Fibroblast of gingiva (primary cell): ENCODE results near the gene PSPN.
A peak's percentile ranks its signal among the peaks of the same experiment; 100 is the strongest.

Experiments used
- DNase-seq: peaks from one replicate; pipeline ENCODE4 v3.0.0-alpha.2; 2011; ENCODE audit warnings: low read depth

Gene PSPN, protein sequence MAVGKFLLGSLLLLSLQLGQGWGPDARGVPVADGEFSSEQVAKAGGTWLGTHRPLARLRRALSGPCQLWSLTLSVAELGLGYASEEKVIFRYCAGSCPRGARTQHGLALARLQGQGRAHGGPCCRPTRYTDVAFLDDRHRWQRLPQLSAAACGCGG

DNA sequence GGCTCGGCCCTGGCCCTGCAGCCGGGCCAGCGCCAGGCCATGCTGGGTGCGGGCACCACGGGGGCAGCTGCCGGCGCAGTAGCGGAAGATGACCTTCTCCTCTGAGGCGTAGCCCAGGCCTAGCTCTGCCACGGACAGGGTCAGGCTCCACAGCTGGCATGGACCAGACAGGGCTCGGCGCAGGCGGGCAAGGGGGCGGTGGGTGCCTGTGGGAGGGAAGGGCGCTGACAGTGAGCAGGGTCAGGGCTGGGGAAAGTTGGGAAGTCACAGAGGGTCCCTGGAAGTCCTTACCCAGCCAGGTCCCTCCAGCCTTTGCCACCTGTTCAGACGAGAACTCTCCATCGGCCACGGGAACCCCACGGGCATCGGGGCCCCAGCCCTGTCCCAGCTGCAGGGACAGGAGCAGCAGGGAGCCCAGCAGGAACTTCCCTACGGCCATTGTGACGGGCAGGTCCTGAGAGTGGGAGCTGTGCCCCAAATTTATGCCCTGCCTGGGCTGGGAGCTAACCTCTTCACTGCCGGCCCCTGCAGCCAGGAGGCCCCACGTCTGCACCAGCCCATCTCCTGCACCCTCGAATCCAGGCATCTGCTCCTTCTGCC, at the start of gene PSPN:
TSS of gene PSPN (minus strand) at position 523 of the 600 bp plus-strand sequence. CDS start at position 439, 84 bp downstream.
- no peak for DNase-seq

DNA sequence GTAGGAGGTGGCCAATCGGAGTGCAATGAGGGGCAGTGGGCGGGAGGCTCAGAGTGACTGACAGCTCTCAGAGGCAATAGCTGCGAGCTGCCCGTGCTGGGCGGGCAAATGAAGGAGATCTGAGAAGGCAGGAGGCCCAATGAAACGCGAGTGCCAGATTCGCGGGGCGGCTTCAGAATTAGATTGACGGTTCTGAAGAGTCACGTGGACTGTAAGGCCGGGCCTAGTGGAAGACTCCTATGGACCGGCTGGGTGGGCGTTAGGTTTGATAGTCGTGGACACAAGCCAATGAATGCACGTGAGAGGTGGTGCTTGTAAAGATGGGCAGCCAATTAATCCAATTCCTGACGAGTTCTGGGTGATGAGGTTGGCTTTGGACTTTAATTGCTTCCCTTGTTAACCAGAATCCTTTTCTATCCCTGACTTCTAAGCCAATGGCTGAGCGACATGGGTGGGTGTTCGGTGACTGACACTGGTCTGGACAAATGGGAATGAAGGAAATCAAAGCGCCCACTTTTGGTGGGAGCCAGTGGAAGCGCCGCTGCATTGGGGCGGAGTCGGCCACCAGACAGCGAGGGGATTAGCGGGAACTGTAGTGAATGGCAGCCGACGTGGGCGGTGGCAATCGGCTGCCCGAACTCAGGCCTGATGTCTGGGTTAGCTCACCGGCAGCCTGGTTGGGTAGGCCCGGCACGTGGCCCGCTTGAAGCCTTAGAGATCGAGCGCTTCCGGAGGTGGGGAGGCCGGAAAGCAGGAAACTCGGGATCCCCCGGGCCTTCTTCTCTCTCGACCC, 49.4 kb upstream of the PSPN start:
- DNase-seq = peak; percentile 100

DNA sequence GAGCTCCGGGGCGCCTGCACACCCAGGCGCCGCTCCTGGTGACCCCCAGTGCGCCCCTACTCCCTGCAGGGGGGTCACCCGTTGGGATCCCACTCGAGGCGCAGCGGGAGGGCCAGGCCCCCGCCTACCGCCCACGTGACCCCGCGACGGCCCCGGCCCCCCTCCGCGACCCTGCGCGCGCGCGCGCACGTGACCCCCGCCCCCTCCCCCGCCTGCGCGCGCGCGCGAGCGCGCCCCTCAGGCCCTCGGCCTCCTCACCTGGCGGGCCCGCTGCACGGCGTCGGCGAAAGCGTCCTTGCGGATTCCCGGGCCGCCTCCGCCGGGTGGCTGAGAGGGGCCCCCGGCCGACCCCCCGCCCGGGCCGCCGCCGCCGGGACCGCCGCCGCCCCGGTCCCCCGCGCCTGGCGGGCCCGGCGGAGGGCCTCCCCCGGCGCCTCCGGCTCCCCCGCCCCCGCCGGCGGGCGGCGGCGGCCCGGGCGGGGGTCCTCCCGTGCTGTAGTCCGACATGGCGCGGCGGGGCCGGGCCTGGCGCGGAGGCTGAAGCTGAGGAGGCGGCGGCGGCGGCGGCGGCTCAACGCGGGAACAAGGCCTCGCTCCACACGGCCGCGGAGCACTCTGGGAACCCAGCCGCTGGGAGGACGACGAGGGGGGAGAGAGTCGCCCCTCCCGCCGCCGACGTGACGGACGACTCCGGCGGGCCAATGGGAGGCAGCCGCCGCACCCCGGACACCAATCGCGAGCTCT, 48.6 kb upstream of the PSPN start, which contains the start of gene KHSRP:
TSS of gene KHSRP (minus strand) at position 617 of the 744 bp plus-strand sequence. CDS start at position 507, 110 bp downstream.
- no peak for DNase-seq

DNA sequence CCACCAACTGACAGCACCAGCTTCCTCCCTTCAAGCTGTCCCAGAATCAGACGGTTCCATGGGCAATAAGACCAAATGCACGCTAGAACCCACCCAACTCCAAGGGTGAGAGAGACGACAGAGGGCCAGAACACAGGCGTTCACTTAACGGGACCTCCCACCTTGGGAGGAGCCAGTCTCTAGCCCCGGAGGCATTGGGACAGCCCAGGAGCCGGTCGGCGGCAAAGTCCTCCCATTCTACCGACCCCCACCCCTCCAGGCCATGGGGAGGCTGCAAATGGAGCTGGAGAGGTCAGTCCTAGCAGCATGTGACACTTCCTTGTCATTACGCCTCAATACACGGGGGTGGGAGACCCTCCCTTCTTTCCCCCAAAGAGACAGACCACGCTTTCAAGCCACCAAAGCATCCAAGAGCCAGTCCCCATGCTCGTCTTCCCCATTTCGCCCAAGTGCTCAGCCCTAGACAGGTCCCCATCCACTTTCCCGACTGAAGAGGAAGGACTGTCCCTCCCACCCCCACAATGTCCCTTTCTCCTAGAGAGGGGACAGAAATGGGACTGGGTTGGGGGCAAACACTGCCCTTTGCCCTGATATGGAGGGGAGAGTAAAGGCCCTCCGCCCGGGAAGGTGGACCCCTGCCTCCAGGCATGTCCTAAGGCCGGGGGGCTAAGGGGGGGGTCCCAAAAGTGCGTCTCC, 47.9 kb upstream of the PSPN start:
- DNase-seq = peak; percentile 52

DNA sequence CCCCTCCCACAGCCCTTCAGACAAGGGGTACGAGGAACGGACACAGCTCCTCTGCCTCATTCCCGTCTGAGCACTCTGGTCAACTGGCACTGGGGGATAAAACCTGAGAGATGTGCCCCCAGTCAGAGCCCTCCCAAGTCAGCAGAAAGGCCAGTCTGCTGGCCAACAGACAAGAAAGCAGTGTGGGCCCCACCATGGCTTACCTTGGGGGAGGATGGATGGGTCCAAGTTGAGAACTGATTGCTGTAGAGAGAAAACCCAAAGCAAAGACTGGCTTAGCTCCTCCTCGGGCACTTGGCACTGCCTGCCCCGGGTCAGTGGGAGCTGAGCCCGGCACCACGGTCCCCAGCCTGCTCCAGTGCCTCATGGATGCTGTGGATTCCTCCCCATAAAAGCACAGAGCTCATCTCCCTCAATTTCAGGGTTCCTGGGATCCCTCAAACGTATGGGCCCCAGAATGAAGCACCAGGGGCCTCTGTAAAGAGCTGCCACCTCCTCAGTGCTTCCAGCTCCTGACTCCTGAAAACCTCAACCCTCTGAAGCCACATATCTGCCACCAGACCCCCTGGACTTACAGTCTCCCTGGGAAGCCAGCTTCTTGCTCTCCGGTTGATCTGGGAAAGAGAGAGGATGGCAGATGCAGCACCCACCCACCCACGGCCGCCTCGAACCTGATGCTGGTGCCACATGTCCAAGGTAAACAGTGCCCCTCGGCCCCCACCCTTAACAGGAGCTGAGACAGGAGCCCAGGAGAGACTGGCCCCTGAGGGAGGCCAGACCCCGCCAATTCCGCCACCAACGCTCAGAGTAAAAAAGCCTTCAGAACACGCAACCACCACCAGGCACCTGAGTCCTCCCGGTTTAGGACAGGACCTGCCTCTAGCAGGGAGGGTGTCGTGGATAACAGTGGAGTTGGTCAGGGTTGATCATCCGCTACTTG, 45.6 kb upstream of the PSPN start:
- DNase-seq = no peak

DNA sequence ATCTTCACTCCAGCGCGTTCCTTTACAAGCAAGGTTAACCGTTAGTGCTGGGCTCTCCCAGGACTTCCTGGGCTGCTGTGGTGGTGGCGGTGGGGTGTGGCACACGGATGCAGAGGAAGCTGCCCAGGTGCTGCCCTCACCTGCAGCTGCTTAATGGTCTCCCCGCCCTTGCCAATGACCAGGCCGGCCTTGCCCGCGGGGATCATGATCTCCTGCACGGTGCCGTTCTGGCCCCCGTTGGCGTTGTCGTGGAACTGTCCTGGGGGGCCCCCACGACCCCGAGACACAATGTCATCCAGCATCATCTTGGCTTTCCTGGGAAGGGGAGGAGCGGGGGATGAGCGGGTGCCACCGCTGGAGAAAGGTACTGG, 42.8 kb upstream of the PSPN start:
- no peak for DNase-seq

DNA sequence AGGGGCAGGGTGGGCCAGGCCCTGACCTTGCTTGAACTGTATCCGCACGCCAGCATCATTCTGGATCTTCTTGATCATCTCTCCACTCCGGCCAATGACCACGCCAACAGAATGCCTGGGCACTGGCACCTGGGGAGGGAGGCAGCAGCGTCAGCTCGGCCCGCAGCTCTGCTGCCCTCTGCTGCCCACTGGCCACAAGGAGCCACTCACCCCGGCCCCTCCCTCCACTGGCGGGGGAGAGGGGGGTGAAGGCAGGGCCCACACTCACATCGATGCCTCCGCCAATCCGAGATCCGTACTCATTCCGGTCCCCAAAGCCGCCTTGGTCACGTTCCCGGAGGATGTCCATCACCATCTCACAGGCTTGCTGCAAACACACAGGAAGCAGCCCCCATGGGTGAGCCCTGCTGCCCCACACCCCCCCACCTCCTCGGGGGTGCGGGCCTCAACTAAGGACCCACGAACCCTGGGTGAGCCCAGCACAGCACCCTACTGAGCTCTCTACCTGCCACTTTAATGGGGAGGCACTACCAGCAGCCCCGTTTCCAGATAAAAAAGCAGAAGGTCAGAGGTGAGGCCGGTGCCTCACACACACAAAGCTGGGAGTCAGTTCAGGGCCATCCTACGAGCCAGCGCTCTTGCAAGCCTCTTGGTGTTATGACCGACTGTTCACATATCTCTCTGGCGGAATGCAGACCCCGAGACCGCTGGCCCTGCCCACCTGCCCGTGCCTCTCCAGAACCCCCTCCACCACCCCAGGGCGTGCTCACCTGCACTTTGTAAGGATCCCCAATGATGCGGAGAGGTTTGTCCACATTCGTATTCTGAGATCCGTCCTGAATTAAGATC, 42.2 kb upstream of the PSPN start:
- DNase-seq = peak; percentile 30

DNA sequence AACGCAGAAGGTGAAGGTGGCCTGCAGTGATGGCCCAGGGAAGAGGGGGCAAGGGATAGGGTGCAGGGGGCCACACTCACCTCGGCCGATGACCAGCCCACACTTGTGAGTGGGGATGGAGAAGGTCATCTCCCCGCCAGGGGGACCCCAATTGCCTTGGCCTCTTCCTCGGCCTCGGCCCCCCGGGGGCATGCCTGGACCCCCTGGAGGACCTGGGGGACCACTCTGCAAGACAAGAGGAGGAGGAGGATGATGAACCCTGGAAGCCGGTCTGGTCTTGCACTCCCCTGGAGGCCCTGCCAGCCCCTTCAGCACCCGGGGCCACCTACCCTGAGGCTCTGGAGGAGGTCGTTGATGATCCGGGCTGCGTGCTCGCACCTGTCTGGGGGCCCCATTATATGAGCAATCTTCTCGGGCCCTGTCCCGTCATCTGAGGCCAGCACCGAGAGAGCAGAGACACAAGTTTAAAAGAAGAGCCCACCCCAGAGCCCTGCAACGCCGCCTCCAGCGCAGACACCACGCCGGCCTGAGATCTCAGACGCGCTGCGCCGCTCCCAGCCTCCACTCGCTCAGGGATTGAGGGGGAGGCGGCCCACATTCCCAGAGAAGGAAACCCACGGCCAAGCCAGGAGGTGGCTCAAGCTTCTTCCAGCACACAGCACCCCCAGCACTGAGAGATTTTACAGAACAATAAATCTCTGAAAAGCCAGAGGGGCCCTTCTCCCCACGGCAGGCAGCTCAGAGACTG, 41.1 kb upstream of the PSPN start:
- no peak for DNase-seq

DNA sequence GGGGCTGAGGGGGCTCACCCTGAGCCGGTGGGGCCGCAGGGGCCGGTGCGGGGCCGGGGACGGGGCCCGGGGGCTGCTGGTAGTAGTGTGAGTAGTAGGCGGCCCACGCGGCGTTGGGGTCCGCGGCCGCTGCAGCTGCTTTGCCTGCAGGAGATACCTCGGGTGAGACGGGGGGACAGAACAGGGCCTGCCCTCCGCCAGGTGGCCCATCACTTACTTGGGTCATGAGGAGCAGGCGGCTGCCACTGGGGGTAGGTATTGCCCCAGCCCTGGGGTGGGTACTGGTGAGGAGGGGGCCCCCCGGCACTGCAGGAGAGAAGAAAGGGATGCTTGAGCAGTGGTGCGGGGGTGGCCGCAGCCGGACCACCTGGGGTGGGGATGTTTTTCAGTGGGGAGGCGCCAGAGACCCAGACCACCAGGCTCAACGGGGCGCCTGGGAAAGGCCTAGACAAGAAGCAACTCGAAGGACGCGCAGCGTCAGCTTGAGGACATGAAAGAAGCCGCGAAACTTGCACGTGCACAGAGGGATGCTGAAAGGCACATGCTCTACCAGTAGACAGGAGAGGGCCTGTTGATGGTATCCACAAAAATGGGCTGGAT, 40.0 kb upstream of the PSPN start:
- DNase-seq = no peak

DNA sequence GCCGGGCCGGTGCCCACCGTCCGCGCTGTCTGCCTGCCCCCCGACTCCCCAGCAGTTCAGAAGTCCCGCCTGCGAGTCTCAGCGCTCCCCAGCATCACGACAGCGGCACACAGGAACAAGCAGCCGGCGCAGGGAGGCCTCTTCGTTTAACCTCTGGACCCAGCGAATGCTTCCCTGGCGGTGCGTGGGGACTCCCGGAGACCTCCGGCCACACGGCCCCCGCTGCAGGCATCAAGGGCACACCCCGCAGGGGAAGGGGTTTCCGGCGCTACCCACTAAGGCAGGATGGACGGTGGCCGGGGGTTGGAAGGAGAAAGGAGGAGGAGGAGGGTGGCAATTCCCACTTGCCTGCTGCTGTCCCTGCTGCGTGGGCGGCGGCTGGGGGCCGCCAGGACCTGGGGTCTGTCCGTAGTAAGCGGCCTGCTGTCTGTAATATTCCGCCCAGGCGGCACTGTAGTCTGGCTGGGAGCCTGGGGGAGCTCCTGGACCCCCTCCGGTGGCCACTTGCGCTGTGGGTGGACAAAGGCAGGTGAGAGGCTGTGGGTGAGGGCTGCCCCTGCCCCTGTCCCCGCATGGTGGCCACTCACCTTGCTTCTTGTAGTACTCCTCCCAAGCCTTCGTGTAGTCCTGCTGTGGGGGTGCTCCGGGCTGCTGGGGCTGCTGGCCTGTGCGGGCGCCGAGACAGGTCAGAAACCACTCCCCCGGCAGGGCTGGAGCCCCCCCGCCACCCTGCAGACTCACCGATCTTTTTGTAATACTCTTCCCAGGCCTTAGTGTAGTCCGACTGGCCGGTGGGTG, 39.3 kb upstream of the PSPN start:
- no peak for DNase-seq

DNA sequence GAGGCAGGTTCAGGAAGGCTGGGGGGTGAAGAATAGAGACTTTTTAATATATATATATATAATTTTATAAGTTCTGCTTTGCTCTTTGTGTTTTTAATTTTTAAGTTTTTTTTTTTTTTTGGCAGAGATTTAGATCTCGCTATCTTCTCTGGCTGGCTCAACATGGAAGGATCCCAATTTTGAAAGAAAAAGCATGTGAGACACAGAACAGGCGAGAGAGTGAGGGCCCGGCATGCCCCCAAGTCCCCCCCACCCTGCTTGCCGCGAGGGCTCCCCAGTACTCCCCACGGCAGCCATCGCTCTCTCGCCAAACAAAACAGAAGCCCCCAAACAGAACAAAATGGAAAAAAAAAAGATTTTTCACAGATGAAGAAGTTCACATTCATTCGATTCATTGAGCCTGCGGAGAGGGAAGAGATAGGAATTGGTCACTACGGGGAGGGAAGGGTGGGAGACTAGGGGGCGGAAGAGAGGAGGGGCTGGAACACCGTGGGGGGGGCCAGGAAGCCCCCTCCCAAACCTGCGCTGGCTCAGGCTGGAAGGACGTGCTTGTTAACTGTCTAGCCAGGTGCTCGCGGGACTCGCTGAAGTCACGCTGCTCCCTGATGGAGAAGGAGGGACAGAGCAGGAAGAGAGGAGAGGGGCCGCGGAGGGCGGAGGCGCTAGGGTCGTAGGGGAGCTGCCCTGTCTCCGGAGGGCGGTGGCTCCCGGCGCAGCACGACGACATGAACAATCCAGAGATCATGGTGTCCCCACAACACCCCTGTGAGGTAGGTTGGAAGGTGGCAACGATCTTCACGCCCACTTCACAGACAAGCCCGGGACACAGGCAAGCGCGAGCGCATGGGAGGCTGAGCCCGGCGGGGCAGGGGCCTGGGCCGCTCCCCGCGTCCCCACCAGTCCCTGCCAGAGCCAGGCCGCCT, 38.2 kb upstream of the PSPN start:
- DNase-seq = no peak

DNA sequence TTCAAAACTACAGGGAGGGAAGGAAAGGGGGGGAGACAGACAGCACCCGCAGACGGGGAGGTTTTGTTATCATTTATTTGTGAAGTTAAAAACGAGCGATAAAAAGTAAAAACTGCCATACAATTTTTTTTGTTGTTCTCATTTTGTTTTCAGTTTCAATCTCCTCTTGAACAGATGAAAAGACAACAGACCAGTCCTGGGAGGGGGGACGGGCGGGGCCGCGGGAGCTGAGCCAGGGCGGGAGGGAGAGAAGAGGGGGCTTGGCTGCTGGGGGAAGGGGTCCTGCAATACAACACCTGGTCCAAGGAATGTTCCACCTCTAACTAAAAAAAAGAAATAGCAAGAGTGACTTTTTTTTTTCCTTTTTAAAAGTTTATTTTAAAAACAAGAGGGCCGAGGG, 37.6 kb upstream of the PSPN start:
- DNase-seq = no peak

DNA sequence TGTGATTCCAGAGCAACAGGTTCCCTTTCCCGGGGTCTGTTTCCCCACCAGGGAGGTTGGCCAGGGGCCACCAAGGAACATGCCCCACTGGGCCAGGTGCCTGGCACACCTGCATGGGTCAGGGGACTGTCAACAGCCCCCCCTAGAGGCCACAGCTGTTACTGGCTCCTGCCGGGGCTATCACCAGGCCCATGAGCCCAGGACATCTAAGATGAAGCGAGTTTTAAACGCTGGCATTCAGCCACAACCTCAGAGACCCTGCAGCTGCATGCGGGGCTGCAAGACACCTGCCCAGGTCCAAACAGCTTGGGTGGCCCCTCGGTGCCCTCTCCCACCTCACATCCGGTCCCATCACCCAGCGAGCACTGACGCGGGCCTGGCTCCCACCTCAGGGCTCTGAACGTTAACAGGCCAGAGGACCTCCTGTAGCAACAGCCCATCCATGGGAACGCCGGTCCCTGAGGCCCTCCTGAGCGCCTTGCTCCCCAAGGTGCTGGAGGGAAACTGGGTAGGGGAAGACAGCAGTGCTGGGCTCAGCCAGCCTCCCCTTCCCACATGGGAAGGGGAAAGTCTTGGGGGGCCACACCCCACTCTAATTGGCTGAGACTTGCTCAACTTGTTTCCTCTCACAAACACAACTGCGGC, 36.8 kb upstream of the PSPN start:
- no peak for DNase-seq

DNA sequence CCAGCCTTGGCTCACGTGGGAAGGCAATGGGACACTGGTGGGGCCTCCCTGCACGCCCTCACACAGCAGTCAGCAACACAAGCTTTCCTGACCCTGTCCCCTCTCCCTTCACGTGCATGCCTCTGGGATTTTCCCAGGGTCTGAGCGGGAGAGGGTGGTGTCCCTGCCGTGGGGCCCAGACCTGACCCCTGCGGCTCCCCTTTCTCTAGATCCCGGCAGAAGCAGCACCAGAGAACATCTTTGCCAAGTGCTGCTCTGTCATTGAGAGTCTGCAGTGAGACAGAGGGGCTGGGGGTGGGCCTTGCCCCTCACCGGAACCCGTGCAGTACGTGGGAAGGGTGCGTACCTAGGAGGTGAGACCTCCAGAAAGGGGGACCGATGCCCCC, 36.3 kb upstream of the PSPN start:
- no peak for DNase-seq

DNA sequence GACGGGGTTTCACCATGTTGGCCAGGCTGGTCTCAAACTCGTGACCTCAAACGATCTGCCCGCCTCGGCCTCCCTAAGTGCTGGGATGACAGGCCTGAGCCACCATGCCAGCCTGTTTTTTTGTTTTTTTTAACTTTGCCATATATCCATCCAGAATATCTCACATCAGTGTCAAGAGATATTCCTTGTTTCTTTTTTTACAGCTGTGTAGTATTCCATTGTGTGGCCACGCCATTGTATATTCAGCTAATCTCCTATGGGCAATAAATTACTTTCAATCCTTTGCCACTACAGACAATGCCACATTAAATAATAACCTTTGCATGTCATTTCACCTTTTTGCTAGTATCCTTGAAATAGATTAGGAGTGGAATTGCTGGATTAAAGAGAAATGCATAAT, 33.6 kb upstream of the PSPN start:
- DNase-seq = no peak

DNA sequence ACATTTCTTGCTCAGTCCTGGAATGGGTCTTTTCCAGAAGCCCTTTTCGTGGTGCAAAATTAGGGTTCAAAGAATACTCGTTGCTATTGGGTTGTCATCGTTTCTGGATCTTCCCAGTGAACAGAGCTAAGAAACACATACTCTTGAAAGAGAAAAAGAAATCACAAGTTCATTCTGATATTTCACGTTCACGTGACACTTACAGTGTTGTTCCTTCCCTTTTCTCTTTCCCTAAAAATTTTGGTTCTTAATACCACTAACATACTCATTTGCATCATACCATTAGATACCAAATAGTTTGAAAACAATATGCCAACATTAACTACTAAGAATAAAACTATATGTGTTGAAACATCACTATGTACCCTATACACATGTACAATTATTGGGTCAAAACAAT, 30.7 kb upstream of the PSPN start:
- DNase-seq = no peak
